HG03460 (cell line): ENCODE results near the gene SPG11.
"Not testable (repeated sequence)": the region's sequence is repeated elsewhere in the genome, so short reads cannot be mapped to it uniquely, and the experiment has no call there.

ENCODE experiments used
- ATAC-seq: cut with Tn5 transposase; IDR thresholded peaks from one replicate; pipeline ENCODE4 v1.9.1; 2021; ENCODE audit not compliant: unreplicated experiment

The SPG11 gene

DNA sequence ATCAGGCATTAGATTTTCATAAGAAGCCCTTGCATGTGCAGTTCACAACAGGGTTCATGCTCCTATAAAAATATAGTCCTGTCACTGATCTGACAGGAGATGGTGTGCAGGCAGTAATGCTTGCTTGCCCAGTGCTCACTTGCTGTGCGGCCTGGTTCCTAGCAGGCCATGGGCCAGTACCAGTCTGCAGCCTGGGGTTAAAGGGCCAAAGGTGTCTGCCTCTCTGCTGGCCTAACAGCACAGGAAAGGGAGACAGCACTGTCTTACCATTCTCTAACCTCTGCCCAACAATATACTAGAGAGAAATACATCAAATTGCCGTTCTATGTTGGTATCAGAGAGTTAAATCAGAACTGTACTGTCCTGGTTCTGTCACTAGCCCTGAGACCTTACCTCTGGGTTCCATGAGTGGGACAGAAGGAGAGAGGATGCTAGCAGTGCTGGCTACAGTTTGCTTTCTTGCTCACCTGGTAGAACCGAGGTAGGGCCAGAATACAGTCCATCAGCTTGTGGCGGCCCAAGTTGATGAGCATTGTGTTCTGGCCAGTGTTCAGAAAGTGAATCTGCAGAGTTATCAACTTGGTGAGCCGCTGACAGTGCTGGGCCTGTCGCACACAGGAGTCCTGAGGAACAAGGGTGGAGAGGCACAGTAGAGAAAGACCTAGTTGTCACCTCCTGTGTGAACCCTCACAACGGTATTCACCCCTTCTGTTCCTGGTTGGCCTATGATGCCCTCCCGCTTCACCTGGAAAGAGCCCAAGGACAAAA, 97.9 kb downstream of the SPG11 start:
- ATAC-seq, result no peak

DNA sequence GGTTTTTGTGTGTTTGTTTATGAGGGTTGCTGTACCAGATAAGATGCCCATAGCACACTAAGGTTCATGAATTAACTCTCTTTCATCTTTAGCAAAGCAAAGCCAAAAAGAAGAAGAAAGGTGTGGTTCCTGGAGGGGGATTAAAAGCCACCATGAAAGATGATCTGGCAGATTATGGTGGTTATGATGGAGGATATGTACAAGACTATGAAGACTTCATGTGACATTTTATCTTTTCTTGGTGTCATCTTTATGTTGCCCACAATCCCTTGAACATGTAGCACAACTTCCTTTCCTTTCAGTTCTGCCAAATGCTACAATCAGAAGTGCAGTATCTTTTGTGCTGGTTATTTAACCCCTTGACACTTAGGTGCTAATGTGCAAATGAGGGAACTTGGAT, 102.5 kb downstream of the SPG11 start:
- ATAC-seq, result not testable (repeated sequence)

DNA sequence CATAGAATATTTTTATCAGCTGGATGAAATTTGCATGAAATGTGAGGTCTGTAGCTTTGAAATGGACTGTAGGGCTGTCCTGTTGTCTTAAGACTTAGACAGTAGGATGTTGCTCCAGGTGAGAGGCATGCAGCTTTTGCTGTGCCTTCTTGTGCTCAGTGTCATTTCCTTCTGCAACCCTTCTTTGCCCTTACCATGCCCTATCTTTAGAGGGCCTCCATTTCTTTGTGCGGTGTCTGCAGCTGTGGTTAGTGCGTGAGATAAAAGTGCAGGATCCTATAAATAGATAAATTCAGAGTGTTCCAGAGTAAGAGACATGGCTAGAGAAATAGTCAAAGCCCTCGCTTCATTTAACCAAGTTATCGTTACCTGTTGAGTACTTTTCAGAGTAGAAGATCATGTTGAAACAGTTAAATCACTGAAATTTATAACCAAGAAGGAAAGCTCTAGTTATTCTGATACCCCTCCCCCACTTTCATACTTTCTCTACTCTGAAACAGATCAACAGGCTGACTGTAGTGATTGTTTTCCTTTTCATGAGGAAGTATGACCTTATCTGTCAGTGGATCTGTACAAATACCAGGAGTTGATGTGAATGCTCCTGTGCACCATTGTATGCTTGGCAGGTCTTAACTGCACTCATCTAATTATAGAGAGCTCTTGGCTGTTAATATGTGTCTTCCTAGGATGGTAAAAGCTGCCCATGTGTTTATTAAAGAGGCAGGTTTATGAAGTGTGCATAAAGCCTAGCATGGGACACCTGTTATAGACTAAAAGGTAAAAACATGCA, 108.3 kb downstream of the SPG11 start:
- no peak for ATAC-seq

DNA sequence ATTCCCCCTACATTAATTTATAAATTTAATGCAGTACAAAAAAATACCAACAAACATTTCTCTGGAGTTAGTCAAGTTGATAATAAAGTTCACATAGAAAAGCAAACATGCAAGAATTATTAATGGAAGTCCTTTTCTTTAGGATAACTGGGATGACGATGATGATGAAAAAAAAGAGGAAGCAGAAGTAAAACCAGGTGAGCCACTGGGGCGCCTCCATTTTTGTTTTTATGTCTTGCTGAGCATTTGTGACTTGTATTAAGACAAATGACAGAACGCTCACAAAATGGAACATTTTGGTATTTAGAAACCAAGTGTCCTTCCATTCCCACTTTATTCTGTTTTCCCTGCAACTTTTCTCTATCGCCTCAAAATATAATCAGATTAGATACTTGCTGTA, 112.7 kb downstream of the SPG11 start:
- no peak for ATAC-seq

DNA sequence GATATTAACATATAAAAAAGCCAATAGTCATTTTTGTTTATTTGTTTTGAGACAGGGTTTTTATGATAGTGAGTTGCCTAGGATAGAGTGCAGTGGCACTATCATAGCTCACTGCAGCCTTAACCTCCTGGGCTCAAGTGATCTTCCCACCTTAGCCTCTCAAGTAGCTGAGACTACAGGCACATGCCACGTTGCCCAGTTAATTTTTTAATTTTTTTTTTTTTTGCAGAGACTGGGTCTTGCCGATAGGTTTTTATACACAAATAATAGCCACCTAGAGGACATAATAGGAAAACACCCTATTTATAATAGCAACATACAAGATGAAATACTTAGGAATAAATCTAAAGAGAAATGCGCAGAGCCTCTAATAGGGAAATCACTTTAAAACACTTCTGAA, 113.2 kb downstream of the SPG11 start:
- ATAC-seq, result no peak

DNA sequence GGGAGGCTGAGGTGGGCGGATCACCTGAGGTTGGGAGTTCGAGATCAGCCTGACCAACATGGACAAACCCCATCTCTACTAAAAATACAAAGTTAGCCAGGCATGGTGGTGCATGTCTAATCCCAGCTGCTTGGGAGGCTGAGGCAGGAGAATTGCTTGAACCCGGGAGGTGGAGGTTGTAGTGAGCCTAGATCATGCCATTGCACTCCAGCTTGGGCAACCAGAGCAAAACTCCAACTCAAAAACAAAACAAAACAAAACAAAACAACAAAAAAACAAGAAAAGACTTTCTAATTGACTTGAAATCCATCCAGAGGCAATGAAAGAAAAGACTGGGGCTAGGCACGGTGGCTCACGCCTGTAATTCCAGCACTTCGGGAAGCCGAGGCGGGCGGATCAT, 114.3 kb downstream of the SPG11 start:
- ATAC-seq, result not testable (repeated sequence)

DNA sequence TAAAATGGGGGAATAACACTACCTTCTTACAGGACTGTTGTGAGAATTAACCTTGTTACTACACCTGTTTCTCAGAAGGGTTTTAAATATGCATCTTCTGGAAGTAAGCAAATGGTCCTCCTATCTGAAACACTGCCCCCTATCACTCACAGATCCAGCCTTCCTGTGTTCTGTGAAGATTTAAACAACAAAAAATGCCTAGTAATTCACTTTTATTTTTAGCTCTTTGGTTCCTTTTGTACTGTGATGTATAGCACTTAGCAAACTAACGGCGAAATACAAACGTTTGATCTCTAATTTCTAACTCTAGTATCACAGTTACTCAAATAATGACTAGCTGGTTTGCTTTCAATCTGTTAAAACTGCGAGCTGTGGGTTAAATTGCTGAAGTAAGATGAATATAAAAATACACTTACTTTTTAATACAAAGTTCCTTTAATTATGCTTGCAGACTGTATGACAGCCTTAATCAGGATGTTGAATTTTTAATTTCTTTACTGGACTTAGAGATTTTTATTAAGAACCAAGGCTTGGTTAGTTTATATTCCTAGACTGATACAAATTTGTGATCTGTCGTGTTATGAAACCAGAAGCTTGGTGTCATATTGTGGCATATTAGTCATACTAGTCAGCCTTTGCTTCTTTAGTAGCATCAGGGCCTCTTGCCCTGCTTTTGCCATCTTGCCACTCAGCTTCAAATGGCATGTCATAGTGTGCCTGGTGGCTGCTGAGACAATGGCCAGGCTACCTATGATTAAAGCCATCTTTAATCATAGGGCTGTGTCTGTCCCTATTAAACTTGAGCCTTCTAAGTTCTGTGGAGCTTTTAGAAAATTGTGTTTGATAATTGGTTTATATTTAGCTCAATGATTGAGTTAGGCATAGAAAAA, 117.3 kb downstream of the SPG11 start:
- ATAC-seq, result peak; percentile 64

DNA sequence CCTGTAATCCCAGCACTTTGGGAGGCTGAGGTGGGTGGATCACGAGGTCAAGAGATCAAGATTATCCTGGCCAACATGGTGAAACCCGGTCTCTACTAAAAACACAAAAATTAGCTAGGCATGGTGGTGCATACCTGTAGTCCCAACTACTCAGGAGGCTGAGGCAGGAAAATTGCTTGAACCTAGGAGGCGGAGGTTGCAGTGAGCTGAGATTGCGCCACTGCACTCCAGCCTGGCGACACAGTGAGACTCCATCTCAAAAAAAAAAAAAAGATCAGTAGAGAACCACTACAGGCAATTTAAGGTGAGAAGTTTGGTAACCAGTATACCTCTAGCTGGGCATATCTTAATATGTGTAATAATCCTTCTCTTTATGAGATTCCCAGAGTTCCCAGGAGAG, 118.7 kb downstream of the SPG11 start:
- ATAC-seq, result not testable (repeated sequence)

DNA sequence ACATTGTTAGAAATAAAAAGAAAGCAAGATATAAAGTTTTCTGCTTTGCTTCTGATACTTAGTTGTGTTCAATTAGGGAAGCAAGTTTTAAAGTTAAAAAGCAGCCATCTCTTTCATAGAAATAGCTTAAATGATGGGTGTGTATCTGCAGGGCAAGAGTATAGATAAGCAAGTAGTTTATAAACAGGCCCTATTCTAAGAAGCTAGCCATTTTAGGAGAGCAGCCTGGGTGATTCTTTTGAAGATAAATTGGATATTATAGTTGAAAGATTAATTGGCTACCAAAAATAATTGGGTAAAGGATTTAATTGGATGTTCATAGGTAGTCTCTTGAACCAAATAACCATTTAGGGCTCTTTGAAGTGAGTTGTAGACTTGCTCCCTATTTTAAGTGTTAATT, 120.9 kb downstream of the SPG11 start:
- no peak for ATAC-seq

DNA sequence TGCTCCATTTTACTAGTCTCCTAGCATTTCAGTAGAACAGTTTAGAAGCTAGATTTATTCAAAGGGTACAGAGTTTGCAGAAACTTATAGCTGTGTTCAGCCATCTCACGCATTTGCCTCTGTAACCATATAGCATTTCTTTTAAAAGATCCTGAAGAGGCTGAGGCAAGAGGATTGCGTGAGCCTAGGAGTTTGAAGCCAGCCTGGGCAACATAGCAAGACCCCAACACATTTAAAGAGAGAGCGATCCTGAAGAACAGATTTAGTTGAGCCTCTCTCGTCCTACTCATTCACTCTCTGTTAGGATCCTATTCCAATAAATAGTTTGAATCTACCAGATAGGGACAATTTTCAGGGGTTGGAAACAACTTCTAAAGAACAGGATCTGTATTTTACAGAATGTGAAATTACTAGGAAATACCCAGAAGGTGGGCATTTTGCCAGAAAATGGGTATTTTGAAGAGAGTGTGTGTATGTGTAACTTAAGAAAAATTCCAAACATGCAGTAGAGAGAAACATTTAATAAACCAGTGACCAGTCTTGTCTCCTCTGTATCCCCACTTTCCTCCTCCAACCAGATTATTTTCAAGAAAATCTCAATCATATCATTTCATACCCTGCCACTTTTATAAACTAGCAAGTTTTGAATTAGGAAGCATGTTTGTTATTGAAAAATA, 122.0 kb downstream of the SPG11 start:
- no peak for ATAC-seq

DNA sequence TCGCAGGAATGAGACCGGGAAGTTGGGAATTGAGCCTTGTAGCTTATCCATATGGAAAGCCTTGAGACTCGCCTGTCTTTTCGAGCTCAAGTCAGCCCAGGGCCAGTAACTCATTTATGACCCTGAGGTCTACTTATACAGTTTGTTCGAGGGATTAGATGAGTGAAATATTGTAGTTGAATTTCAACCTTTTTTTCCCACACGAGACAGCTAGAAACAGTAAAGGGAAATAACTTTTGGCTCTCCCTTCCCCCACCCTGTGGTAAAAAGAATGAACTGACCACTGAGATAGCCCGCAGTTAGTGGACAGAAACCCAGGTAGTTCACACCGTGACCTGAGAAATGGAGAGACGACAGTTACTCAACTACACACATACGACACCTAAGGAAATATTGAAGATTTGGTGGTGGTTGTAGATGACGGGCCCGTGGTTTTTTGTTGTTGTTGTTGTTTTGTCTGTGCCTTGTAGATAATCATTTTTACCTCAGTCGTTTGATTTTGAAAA, 125.7 kb downstream of the SPG11 start:
- no peak for ATAC-seq

DNA sequence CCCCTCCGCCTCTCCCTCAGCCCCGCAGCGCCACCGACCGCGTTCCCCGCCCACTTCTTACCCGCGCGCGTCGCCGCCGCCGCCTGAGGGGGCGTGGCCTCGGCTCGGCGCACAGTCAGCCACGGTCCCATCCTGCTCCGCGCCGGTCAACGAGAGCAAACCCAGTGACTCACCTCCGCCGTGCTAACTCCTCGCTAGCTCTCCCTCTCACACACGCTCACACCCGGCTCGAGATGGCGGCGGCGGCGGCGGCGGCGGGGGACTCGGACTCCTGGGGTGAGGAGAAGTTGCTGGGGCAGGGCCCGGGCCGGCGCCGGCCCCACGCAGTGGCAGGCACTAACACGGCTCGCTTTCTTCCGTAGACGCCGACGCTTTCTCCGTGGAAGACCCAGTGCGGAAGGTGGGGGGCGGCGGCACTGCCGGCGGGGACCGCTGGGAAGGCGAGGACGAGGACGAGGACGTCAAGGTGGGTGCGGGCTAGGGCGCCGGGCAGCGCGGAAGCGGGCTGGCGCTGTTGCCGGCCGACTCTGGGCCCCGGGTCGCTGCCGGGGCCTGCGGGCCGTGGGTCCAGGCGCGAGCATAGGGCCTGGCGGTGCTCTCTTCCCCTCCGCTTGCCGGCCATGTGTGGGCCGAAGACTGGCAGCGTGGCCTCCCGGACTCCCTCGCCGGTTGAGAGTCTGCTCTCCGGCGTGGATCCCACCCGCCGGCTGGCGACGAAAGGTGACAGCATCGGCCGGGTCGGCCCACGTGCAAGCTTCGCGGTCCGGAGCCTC, 126.3 kb downstream of the SPG11 start, which contains the start of gene EIF3J:
Gene EIF3J, plus strand, starts transcription at position 186 of the 773 bp plus-strand sequence. Its CDS starts 48 bp downstream, at position 234.
- peak; percentile 84 for ATAC-seq

DNA sequence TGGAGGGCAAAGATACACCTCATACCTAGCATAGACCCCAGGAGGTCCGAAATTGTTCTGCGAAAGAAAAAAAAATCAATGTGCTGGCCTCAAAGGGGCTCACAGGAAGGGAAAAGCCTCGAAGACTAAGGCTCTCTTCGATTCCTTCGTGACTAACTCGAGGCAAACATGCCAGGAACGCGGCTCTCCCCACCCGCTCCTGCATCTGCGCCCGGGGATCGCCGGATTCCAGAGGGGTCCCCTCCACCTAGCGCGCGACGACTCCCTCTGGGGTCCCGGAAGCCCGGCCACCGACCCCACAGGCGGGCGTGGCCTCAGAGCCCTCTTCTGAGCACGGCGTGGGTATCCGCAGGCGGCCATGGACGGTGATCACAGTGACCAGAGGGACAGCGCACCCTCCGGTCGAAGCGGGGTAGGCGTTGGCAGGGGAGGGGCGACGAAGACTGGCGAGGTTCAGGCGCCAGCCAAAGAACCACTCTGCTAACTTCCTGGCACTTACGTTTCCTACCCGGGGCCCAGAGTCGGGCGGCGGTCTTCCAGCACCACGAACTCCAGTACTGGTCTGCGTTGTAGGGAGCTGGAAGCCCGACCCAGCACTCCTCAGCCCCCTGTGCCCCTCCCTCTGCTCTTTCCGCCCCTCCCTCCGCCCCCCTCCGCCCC, 127.0 kb downstream of the SPG11 start:
- ATAC-seq, result peak; percentile 58

DNA sequence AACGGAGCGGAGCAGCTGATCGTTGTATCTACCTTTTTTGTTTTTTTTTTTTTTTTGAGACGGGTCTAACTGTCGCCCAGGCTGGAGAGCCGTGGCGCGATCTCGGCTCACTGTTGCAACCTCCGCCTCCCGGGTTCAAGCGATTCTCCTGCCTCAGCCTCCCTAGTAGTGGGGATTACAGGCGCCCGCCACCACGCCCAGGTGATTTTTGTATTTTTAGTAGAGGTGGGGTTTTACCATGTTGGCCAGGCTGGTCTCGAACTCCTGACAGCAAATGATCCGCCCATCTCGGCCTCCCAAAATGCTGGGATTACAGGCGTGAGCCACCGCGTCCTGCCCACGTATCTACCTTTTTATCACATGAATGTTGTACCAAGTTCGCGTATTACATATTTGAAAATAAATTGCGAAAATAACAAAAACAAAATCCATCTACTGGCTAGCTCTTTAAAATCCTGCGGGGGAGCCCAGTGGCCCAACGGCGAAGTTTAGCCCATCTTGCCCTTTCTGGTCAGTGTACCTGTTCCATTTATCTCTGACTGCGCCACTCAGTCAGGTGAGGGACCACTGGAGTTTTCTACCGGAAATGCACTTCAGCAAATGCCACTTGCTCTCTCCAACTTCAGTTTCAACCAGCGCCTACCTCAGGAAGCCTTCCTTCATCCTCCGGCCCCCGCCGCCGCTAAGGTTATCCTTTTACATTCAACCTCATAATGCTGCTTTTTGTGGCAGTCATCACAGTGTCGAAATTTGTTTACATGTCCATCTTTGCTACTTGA, 127.8 kb downstream of the SPG11 start:
- ATAC-seq, result no peak

DNA sequence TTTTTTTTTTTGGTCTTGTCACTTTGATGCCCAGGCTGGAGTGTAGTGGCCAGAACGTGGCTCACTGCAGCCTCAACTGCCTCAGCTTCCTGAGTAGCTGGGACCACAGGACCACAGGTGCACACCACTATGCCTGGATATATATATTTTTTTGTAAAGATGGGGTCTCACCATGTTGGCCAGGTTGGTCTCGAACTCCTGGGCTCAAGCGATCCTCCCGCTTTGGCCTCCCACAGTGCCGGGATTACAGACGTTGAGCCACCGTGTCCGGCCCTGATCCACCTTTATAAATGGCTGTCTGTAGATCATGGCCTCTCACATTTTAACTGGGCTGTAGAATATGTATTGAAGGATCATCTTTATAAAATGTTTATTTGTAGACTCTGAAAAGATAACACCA, 128.4 kb downstream of the SPG11 start:
- no peak for ATAC-seq

DNA sequence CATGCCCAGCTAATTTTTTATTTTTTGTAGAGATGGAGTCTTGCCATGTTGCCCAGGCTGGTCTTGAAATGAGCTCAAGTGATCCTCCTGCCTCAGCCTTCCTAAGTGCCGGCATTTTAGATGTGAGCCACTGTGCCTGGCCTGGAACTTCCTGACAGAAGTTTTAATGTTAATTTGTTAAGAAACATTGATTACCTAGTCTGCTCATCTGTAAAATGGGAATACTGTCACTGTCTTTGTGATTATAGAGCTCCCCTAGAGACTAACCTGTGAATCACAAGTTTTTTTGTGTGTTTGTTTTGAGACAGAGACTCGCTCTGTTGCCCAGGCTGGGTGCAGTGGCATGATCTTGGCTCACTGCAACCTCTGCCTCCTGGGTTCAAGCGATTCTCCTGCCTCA, 130.8 kb downstream of the SPG11 start:
- no peak for ATAC-seq

DNA sequence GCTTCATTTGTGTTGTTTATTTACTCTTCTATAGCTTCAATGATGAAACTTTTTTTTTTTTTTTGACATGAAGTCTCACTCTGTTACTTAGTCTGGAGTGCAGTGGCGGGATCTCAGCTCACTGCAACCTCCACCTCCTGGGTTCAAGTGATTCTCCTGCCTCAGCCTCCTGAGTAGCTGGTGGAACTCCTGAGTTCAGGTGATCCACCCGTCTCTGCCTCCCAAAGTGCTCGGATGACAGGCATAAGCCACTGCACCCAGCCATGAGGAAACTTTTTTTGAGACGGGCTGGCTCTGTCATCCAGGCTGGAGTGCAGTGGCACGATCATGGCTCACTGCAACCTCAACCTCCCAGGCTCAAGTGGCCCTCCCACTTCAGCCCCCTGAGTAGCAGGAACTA, 131.2 kb downstream of the SPG11 start:
- not testable (repeated sequence) for ATAC-seq

DNA sequence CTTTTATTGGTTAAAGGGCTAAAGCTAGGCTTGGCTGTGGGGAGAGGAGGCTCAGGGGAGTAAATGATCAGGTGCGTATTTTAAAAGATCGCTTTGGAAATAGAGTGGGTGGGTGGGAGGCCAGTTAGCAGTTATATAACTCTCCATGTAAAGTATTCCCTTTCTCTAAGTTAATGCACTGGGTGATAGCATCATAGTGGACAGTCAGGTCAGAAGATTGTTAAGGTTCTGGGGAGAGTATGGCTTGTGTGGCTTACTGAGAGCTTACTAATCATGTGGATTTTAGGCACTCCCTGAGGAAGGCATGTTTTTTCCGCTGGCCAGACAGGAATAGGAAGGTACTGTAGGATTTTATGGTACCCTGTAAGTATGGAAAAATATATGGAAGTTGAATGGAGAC, 132.8 kb downstream of the SPG11 start:
- ATAC-seq, result no peak
